Loucy (cell line): ENCODE data around the gene MAP7.

Experiments used
- H2AFZ ChIP-seq: fragments of 200-600 bp; sonication (generic); 2 replicates; pipeline ENCODE4 v1.6.0; 2016; ENCODE audit warnings: antibody characterized with exemption, mild to moderate bottlenecking, low read length, moderate library complexity
- H3F3A ChIP-seq: fragments of 200-600 bp; 2 replicates; pipeline ENCODE4 v1.6.0; 2016; ENCODE audit warnings: antibody characterized with exemption, low read depth, mild to moderate bottlenecking
- H3K27me3 ChIP-seq: fragments of 200-600 bp; sonication (generic); 2 replicates; pipeline ENCODE4 v1.6.1; 2014; ENCODE audit warnings: low read length, mild to moderate bottlenecking; ENCODE audit not compliant: insufficient read depth, poor library complexity, severe bottlenecking
- H3K36me3 ChIP-seq: fragments of 200-600 bp; sonication (generic); 2 replicates; pipeline ENCODE4 v1.6.1; 2016; ENCODE audit warnings: low read length; ENCODE audit not compliant: insufficient read depth
- H3K4me1 ChIP-seq: fragments of 200-600 bp; sonication (generic); 2 replicates; pipeline ENCODE4 v1.5.1; 2014; ENCODE audit warnings: low read length, mild to moderate bottlenecking; ENCODE audit not compliant: insufficient read depth, poor library complexity, severe bottlenecking
- H3K4me2 ChIP-seq: fragments of 200-600 bp; sonication (generic); 2 replicates; pipeline ENCODE4 v1.6.0; 2014; ENCODE audit warnings: antibody characterized with exemption, low read length, low read depth, mild to moderate bottlenecking; ENCODE audit not compliant: poor library complexity, severe bottlenecking
- H3K4me3 ChIP-seq: fragments of 200-600 bp; sonication (generic); 2 replicates; pipeline ENCODE4 v1.5.1; 2014; ENCODE audit warnings: low read length, mild to moderate bottlenecking, mixed read lengths; ENCODE audit not compliant: poor library complexity, severe bottlenecking
- H3K79me2 ChIP-seq: fragments of 200-600 bp; sonication (generic); 2 replicates; pipeline ENCODE4 v1.6.1; 2014; ENCODE audit warnings: low read length; ENCODE audit not compliant: insufficient read depth
- H3K9ac ChIP-seq: fragments of 200-600 bp; sonication (generic); 2 replicates; pipeline ENCODE4 v1.6.0; 2014; ENCODE audit warnings: mild to moderate bottlenecking, low read depth, low read length, moderate library complexity; ENCODE audit not compliant: poor library complexity, severe bottlenecking
- H3K9me2 ChIP-seq: fragments of 200-600 bp; sonication (generic); replicated peaks from 2 replicates; pipeline ENCODE4 v1.6.1; 2016; ENCODE audit warnings: low read depth, low read length, mixed read lengths
- H3K9me3 ChIP-seq: fragments of 200-600 bp; sonication (generic); 2 replicates; pipeline ENCODE4 v1.6.1; 2014; ENCODE audit warnings: mild to moderate bottlenecking, antibody characterized with exemption, low read length, low read depth; ENCODE audit not compliant: insufficient read depth
- H4K20me1 ChIP-seq: fragments of 200-600 bp; sonication (generic); 2 replicates; pipeline ENCODE4 v1.6.0; 2014; ENCODE audit warnings: antibody characterized with exemption, low read length, mild to moderate bottlenecking; ENCODE audit not compliant: insufficient read depth, poor library complexity, severe bottlenecking
- CTCF ChIP-seq: fragments of 200-600 bp; sonication (generic); conservative IDR thresholded peaks from 2 replicates; pipeline ENCODE4 v1.5.1; 2014; ENCODE audit warnings: mild to moderate bottlenecking, antibody characterized with exemption, low read length
- EZH2phosphoT487 ChIP-seq: fragments of 200-600 bp; IDR thresholded peaks from 2 replicates; pipeline ENCODE4 v1.6.1; 2018; ENCODE audit warnings: antibody characterized with exemption, mild to moderate bottlenecking, moderate library complexity, borderline replicate concordance

MAP7 gene

GRCh38 chr6:136466777-136467176, 83.4 kb downstream of the MAP7 start:
- no peak overlapping the region for H2AFZ ChIP-seq
- no peak overlapping the region for H3K4me3 ChIP-seq
- no peak overlapping the region for H3K9ac ChIP-seq
- H3K79me2 ChIP-seq = no peaks in the 10 kb centered on the region
- no peaks in the 10 kb centered on the region for H4K20me1 ChIP-seq
- no peaks in the 10 kb centered on the region for H3K36me3 ChIP-seq
- TF ChIP-seq EZH2phosphoT487 (no peak), CTCF (no peak)
- H3K4me1 ChIP-seq = no peaks in the 10 kb centered on the region
- H3K27me3 ChIP-seq = no peaks in the 10 kb centered on the region
- H3K9me3 ChIP-seq = no peaks in the 10 kb centered on the region
- H3K9me2 ChIP-seq = no peaks in the 10 kb centered on the region
- H3K4me2 ChIP-seq = no peak overlapping the region
- no peaks in the 10 kb centered on the region for H3F3A ChIP-seq

GRCh38 chr6:136465766-136466303, 84.4 kb downstream of the MAP7 start:
- H3K9me3 ChIP-seq = no peaks in the 10 kb centered on the region
- no peak for TF ChIP-seq CTCF
- TF ChIP-seq EZH2phosphoT487 = no peak
- no peak overlapping the region for H3K9ac ChIP-seq
- H3K27me3 ChIP-seq = no peaks in the 10 kb centered on the region
- H3F3A ChIP-seq = no peaks in the 10 kb centered on the region
- no peaks in the 10 kb centered on the region for H3K36me3 ChIP-seq
- no peaks in the 10 kb centered on the region for H4K20me1 ChIP-seq
- H3K4me1 ChIP-seq = no peaks in the 10 kb centered on the region
- H3K4me3 ChIP-seq = no peak overlapping the region
- H3K79me2 ChIP-seq = no peaks in the 10 kb centered on the region
- no peaks in the 10 kb centered on the region for H3K9me2 ChIP-seq
- no peak overlapping the region for H2AFZ ChIP-seq
- no peak overlapping the region for H3K4me2 ChIP-seq

- no peak for TF ChIP-seq EZH2phosphoT487
- TF ChIP-seq CTCF = no peak
- Histone ChIP-seq H3K4me3 (no peak overlapping the region), H3K36me3 (no peaks in the 10 kb centered on the region), H3K9me3 (no peaks in the 10 kb centered on the region), H3K4me2 (no peak overlapping the region), H3K79me2 (no peaks in the 10 kb centered on the region), H2AFZ (no peak overlapping the region), H3K4me1 (no peaks in the 10 kb centered on the region), H3K27me3 (no peaks in the 10 kb centered on the region), H3K9ac (no peak overlapping the region), H3F3A (no peaks in the 10 kb centered on the region), H4K20me1 (no peaks in the 10 kb centered on the region), H3K9me2 (no peaks in the 10 kb centered on the region)
Measured at GRCh38 chr6:136464874-136465273, 85.3 kb downstream of the MAP7 start.
